Measurements from ENCODE around the gene IKBKE.

DNA sequence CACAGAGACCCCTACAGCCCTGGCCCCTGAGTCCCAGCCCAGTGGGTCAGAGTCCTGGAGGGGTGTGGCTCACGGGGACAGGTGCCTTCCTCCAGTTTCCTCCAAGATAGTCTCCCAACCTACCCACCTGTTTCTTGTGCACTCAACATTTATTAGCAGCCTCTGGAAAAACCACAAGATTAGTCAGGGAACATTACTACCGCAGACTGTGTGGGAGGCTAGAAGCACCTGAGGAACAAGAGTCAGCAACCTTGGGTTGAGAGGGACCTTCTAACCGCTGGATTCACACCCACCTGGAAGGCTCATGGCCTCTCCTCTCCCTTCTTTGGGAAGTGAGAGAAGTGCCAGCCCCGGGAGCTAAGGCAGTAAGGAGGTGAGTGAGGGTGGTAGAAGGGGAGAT, 22.5 kb upstream of the IKBKE start:
- no peak for TF ChIP-seq POLR2A (IDR thresholded peaks at IDR 0.05)
- TF ChIP-seq, protein P1, sequence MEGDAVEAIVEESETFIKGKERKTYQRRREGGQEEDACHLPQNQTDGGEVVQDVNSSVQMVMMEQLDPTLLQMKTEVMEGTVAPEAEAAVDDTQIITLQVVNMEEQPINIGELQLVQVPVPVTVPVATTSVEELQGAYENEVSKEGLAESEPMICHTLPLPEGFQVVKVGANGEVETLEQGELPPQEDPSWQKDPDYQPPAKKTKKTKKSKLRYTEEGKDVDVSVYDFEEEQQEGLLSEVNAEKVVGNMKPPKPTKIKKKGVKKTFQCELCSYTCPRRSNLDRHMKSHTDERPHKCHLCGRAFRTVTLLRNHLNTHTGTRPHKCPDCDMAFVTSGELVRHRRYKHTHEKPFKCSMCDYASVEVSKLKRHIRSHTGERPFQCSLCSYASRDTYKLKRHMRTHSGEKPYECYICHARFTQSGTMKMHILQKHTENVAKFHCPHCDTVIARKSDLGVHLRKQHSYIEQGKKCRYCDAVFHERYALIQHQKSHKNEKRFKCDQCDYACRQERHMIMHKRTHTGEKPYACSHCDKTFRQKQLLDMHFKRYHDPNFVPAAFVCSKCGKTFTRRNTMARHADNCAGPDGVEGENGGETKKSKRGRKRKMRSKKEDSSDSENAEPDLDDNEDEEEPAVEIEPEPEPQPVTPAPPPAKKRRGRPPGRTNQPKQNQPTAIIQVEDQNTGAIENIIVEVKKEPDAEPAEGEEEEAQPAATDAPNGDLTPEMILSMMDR (IDR thresholded peaks at IDR 0.05) = no peak

All from thyroid gland (tissue), 4 donors.